GM18867 (cell line): ENCODE measurements around the gene EGF.
A peak's percentile ranks its signal among the peaks of the same experiment; 100 is the strongest.

Source experiments
- ATAC-seq: cut with Tn5 transposase; IDR thresholded peaks from one replicate; pipeline ENCODE4 v1.9.1; 2021; ENCODE audit warnings: mild to moderate bottlenecking, moderate library complexity; ENCODE audit not compliant: unreplicated experiment

EGF gene

GRCh38 chr4:109989618-109990017 lies 76.9 kb downstream of the EGF start:
- no peak for ATAC-seq

- ATAC-seq, result peak; percentile 80
Measured at GRCh38 chr4:109990261-109991257, 77.9 kb downstream of the EGF start.

DNA sequence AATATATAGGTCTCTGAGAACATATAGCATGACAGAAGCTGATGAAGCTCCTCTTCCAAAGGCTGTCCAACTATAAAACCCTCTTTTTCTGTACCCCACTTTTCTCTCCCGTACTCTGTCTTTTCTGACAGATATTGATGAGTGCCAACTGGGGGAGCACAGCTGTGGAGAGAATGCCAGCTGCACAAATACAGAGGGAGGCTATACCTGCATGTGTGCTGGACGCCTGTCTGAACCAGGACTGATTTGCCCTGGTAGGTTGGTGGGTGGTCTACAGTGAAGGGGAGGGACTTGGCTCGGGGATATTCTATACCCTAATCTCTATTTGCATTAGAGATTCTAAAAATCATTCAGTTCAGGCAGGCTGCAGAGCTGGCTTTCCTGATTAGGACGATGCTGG lies 80.4 kb downstream of the EGF start:
- no peak for ATAC-seq

- peak; percentile 75 for ATAC-seq
Measured at GRCh38 chr4:109994415-109994827, 81.7 kb downstream of the EGF start.

DNA sequence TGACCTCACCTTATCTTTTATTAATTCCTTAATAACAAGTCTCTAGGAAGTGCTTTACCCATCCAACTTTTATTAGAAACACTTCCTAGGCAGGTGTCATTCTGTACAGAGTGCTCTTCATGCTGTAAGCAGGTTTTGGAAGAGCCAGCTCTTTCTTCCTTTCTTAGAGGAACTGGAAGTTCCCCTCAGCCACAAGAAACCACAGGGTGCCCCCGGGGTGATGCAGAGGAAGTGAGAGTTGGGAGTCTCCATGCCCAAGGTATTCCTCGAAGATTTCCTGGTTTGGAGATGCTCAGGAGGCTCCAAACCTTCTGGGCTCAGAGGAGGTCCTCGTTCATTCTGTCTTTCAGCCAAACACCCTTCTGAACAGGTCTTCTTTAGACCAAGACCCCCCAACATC lies 83.8 kb downstream of the EGF start:
- ATAC-seq, result no peak

DNA sequence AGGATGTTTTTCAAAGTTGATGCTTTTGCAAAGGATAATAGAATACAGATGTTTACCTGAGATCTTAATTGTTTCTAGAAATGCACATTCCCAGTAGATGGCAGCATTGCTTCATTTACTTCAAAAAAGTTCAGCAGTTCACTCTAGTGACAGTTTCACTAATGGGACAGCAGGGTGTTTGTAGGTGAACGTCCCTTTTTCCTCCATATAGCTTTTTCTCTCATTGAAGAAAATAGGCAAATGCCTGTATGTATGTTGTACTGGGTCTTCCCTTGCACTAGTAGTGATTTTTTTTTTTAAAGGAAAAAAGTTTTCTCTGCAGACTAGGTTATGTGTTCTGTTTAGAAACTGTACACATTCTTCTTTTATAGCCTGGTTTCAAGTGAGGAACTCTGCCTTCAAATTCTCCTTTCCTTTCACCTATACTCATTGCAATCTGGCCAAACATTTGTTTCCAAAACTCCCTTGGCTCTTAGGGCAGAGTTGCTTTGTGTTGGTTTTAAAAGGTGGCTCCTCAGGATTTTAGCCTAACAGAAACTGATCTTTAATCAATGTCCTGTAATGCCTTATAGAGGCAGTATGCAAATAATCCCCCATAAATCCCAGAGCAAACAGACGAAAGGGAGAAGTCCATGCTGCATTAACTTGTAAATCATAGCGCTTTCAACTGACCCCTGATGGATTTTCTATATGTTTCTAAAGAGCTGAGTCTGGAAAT lies 86.3 kb downstream of the EGF start:
- peak; percentile 39 for ATAC-seq

- no peak for ATAC-seq
Measured at GRCh38 chr4:109999585-109999912, 86.9 kb downstream of the EGF start.

DNA sequence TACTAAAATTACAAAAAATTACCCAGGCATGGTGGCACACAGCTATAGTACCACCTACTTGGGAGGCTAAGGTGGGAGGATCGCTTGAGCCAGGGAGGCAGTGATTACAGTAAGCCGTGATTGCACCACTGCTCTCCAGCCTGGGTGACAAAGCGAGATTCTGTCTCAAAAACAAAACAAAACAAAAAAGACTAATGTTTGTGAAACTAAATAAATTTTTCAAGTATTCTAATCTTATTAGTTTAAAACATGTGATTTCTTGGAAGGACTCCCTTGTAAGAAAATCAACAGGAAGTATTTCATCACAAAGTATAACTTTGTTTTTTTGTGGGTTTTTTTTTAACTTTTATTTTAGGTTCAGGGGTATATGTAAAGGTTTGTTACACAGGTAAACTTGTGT lies 89.6 kb downstream of the EGF start:
- no peak for ATAC-seq

DNA sequence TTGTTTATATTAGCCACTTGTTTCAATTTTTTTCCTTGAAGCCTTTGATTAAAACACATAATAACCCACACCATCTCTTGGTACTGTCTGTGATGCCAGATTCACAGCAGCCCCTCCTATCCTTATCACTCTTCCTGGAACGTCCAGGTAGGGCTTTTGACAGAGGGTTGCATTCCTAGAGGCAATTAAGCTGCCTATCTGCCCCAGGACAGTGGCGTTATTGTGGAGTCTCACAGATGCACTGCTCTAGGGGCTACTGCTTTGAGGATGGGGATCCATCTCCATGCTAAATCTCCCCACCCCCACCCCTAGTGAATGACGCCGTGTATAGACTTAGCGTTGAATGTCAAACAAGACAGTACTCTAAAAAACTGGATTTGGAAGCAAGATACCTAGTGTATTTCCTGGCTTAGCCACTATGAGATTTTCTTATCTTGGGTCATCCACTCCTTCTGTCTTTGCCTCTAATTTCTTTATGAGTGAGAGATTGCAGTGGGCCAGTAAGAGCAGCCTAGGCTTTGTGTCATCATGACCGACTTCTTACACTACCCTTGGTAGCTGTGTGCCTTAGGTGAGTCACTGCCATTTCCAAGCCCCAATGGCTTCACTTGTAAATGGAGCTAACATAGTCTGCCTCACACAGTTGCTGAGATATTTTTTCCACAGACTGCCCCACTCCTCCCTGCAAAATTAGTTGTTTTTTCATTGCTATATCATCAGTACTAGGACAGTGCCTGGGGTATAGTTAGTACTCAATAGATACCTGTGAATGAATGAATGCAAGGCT lies 90.9 kb downstream of the EGF start:
- ATAC-seq, result no peak

- ATAC-seq, result no peak
Measured at GRCh38 chr4:110004556-110004955, 91.9 kb downstream of the EGF start.

- peak; percentile 83 for ATAC-seq
Measured at GRCh38 chr4:110005461-110006056, 92.9 kb downstream of the EGF start.

DNA sequence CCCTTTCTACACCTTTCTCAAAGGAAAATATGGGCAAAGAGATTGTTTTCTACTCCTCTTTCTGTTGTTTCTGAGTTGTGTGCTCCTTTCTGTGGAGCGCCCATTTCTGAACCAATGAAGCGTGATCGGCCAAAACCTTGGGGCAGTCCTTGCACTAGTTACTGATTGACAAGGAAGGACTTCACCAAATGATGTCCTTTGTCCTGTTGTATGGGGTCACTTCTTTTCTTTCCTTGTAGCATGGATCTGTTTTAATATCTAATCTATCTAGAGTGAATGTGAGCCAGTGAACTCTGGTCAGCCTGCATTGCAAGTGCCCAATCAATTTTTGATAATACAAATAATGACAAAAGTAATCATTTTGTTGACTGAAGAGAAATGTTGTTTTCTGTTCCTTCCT lies 94.5 kb downstream of the EGF start:
- no peak for ATAC-seq

- no peak for ATAC-seq
Measured at GRCh38 chr4:110008540-110008939, 95.9 kb downstream of the EGF start.

DNA sequence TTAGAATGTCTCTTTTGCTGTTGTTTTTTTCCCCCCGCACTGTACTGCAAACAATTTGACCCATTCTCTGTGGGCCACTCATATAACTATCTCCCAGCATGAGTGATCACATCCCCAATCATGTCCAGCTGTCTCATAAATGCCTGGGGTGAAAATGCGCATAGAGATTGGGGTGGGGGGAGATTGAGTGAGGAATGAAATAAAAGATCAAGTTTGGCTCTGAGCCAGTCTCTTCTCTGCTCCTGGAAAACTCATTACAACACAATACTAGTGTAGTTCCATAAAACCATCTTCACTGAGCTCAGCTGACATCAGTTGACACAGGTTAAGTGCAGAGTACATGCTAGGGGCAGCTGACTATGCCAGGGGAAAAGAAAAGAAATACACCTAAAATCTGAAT lies 96.9 kb downstream of the EGF start:
- ATAC-seq, result no peak

- no peak for ATAC-seq
Measured at GRCh38 chr4:110010797-110011196, 98.1 kb downstream of the EGF start.

DNA sequence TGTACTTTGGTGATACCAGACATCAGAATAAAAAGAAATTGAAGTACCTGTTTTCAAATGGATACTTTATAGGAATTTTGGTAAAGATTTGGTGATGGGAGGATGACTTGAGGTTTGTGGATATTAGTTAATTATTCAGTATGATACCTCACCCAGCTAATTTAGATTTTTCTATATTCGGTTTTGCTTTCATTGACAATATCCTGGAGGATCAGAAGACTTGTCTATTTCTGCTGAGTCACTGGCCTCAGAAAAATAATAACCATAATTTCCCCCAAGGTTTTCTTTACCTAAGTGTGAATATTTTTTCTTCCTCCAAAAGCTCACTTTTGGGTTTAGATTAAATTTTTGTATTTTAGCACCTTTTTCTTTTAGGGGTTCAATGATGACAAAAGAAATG lies 100.2 kb downstream of the EGF start:
- no peak for ATAC-seq

DNA sequence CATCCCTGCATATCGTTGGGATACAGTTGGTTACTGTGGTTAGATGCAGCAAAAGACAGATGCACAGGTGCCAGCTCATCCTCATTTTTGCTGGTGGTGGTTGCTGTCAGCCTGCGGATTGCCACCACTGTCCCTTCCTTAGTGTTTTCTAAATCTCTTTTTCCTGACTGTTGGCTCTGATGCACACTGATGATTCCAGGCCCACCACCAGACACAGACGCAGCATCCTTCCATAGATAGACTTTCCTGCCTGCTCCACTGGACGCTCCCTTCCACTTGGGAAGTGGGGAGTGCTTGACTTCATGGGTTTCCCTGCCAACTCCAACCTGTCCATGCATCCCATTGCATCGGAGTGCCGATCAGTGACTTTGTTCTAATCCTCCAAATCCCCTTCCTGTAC lies 101.5 kb downstream of the EGF start:
- no peak for ATAC-seq

DNA sequence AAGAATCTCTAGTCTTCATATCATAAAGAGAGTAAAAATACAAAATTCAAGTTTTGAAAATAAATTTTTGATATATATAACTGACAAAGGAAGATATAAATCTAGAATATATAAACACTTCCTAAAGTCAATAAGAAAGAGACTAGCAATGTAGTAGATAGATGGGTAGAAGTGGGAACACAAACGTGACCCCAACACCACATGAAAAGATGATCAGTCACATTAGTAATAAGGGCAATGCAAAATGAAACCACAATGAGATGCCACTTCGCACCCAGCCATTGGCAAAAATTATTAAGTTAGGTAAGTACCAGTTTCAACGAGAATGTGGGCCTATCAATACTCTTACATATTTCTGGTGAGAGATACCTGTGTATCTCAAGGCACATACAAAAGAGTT lies 106.5 kb downstream of the EGF start:
- no peak for ATAC-seq

- ATAC-seq, result no peak
Measured at GRCh38 chr4:110020139-110020538, 107.5 kb downstream of the EGF start.

DNA sequence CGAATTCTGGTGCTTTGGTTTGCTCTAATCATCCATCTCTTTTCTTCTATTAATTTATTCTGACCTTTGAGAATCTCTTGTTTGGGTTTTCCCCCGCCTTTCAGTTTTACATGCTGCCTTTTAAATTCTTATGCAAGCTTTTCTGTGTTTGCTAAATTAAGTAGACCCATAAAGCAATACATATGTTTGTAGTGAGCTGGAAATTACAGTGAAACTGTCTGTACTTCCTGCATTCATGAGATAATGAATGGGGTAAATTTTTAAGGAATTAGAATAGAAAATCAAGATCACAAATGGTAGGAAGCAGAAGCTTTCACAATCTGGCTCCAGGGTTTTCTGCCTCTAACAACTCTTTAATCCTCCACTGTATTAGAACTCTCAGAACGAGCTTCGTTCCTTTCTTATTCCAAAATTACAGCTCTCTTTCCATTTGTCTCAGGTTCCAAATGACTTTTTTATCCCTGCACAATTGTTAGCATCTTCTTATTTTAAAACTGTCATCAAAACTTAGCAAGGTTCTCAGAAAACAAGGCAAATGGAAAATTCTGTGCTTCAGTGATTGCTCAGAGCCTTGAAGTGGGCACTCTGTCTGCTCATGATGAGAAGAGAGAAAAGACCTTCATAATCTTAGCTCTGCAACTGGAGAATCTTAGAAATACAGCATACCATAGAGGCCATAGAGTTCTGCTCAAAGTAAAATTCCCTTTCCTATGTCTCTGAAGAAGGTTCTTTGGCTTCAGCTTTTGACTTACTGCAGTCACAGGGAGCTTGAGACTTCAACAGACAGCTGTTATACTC lies 108.2 kb downstream of the EGF start:
- no peak for ATAC-seq
